PC-3 (cell line): ENCODE measurements around the gene SOAT2.

Source experiments
- CTCF ChIP-seq: fragments of 300-600 bp; sonication (generic); conservative IDR thresholded peaks from 2 replicates; pipeline ENCODE4 v1.5.1; 2017; ENCODE audit warnings: antibody characterized with exemption, low read depth, mild to moderate bottlenecking, low read length
- EZH2 ChIP-seq: fragments of 300-600 bp; sonication (generic); IDR thresholded peaks from one replicate; pipeline ENCODE4 v1.6.1; 2017; ENCODE audit warnings: antibody characterized with exemption, mild to moderate bottlenecking, low read length; ENCODE audit not compliant: unreplicated experiment
- EZH2phosphoT487 ChIP-seq: fragments of 300-600 bp; sonication (generic); IDR thresholded peaks from 2 replicates; pipeline ENCODE4 v1.6.1; 2018; ENCODE audit warnings: mild to moderate bottlenecking, antibody characterized with exemption, low read length, borderline replicate concordance

- TF ChIP-seq EZH2 (no peak), CTCF (peak; percentile 97), EZH2phosphoT487 (no peak)
These were observed 56.0 kb downstream of the SOAT2 start for GRCh38 chr12:53159195-53159839.
